DOHH2 (cell line): ENCODE data around the gene ACAD9.
A peak's percentile ranks its signal among the peaks of the same experiment; 100 is the strongest.

Experiments
- H3F3A ChIP-seq: fragments of 200-600 bp; sonication (generic), shearing (Covaris generic); 2 replicates; pipeline ENCODE4 v1.6.0; 2016; ENCODE audit warnings: antibody characterized with exemption, mild to moderate bottlenecking; ENCODE audit not compliant: control insufficient read depth, insufficient read depth
- H3K27ac ChIP-seq: fragments of 200-600 bp; sonication (generic); 2 replicates; pipeline ENCODE4 v1.5.1; 2014; ENCODE audit warnings: low read depth, mild to moderate bottlenecking, low read length, moderate library complexity
- H3K27me3 ChIP-seq: fragments of 200-600 bp; sonication (generic); 2 replicates; pipeline ENCODE4 v1.6.1; 2014; ENCODE audit warnings: mild to moderate bottlenecking, low read length, mixed read lengths; ENCODE audit not compliant: control insufficient read depth
- H3K36me3 ChIP-seq: fragments of 200-600 bp; sonication (generic); 2 replicates; pipeline ENCODE4 v1.6.1; 2014; ENCODE audit warnings: mild to moderate bottlenecking, low read length, moderate library complexity, mixed read lengths; ENCODE audit not compliant: control insufficient read depth
- H3K4me1 ChIP-seq: fragments of 200-600 bp; sonication (generic); 2 replicates; pipeline ENCODE4 v1.6.1; 2014; ENCODE audit warnings: mild to moderate bottlenecking, low read length, mixed read lengths; ENCODE audit not compliant: control insufficient read depth
- H3K4me2 ChIP-seq: fragments of 200-600 bp; sonication (generic); 2 replicates; pipeline ENCODE4 v1.6.0; 2014; ENCODE audit warnings: mild to moderate bottlenecking, low read length, moderate library complexity
- H3K4me3 ChIP-seq: fragments of 200-600 bp; sonication (generic); 2 replicates; pipeline ENCODE4 v1.5.1; 2014; ENCODE audit warnings: mild to moderate bottlenecking, low read length, mixed read lengths
- H3K79me2 ChIP-seq: fragments of 200-600 bp; sonication (generic); 2 replicates; pipeline ENCODE4 v1.6.1; 2014; ENCODE audit warnings: mild to moderate bottlenecking, low read length, mixed read lengths; ENCODE audit not compliant: control insufficient read depth
- H3K9me2 ChIP-seq: fragments of 200-600 bp; sonication (generic); replicated peaks from 2 replicates; pipeline ENCODE4 v1.6.1; 2014; ENCODE audit warnings: mild to moderate bottlenecking, low read length, mixed read lengths; ENCODE audit not compliant: control insufficient read depth
- H3K9me3 ChIP-seq: fragments of 200-600 bp; sonication (generic); 2 replicates; pipeline ENCODE4 v1.6.1; 2014; ENCODE audit warnings: antibody characterized with exemption, low read length, mixed read lengths; ENCODE audit not compliant: control insufficient read depth, insufficient read depth
- H4K20me1 ChIP-seq: fragments of 200-600 bp; sonication (generic); 2 replicates; pipeline ENCODE4 v1.6.0; 2014; ENCODE audit warnings: low read depth, mild to moderate bottlenecking, antibody characterized with exemption, low read length, moderate library complexity; ENCODE audit not compliant: control insufficient read depth, insufficient read depth
- EZH2phosphoT487 ChIP-seq: fragments of 200-600 bp; sonication (generic); IDR thresholded peaks from 2 replicates; pipeline ENCODE4 v1.6.1; 2017; ENCODE audit warnings: borderline replicate concordance, mild to moderate bottlenecking, antibody characterized with exemption, low read length, moderate library complexity, mixed read lengths
- TF ChIP-seq, protein P1 (sequence below): fragments of 200-600 bp; sonication (generic); IDR thresholded peaks from one replicate; pipeline ENCODE4 v1.5.1; 2014; ENCODE audit warnings: antibody characterized with exemption, mild to moderate bottlenecking, low read depth, low read length; ENCODE audit not compliant: poor library complexity, severe bottlenecking

Gene ACAD9

DNA sequence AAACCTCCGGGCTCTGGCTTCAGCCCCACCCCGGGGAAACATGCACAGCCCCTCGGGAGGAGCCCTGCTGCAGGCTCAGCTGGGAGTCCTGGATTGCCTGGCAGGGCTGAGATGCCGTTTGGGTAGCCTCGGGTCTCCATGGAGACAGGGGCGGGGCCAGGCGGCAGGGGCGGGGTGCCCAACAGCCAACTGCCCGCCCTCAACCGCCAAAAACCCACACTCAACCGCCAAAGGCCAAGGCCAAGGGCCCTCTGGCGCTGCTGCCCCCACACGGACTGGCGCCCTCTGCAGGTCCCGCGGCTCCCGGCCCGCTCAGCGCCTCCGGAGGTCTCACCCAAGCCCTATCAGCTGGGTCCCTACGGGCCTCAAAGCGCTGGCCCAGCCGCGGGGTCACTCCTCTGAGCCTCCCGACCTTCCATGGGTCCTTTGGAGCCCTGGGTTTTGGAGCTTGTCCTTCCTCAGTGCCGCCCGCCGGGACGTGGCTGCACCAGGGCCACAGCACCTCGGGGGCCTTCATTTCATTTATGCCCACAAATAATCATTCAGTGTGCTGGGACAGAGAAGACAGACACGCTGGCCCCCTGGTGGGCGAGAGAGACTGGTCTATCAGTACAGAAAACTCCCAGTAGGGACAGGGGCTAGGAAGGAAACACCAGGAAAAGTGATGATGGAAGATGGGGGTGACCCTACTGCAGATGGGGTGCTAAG, 33.5 kb upstream of the ACAD9 start:
- Histone ChIP-seq H3K9me3 (no peaks in the 10 kb centered on the region), H3K79me2 (no peaks in the 10 kb centered on the region), H3K27ac (no peak overlapping the region), H4K20me1 (no peaks in the 10 kb centered on the region), H3K4me3 (peak overlapping the region; percentile 68), H3F3A (no peaks in the 10 kb centered on the region), H3K4me2 (peak overlapping the region; percentile 85), H3K27me3 (no peaks in the 10 kb centered on the region), H3K36me3 (no peaks in the 10 kb centered on the region), H3K9me2 (no peaks in the 10 kb centered on the region), H3K4me1 (peaks cover 16% of the 10 kb centered on the region)
- TF ChIP-seq EZH2phosphoT487, result no peak
- TF ChIP-seq, protein P1, sequence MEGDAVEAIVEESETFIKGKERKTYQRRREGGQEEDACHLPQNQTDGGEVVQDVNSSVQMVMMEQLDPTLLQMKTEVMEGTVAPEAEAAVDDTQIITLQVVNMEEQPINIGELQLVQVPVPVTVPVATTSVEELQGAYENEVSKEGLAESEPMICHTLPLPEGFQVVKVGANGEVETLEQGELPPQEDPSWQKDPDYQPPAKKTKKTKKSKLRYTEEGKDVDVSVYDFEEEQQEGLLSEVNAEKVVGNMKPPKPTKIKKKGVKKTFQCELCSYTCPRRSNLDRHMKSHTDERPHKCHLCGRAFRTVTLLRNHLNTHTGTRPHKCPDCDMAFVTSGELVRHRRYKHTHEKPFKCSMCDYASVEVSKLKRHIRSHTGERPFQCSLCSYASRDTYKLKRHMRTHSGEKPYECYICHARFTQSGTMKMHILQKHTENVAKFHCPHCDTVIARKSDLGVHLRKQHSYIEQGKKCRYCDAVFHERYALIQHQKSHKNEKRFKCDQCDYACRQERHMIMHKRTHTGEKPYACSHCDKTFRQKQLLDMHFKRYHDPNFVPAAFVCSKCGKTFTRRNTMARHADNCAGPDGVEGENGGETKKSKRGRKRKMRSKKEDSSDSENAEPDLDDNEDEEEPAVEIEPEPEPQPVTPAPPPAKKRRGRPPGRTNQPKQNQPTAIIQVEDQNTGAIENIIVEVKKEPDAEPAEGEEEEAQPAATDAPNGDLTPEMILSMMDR, result peak; percentile 91

DNA sequence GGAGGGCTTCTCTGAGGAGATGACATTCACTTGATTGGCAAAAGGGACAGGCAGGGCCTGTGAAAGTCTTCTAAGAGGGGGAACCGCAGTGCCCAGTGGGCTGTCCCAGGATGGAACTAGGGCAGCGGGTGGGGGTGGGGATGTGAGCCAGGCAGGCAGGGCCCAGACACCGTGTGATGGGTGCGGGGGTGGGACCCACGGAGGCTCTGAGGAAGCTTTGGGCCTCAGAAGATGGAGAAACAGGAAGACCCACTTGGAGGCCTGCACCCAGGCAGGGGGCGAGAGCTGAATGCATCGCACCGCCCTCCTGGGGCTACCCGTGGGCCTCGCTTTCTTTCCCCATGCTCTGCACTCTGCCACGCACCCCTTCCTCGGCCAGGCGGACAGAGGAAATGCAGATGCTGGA, 32.9 kb upstream of the ACAD9 start:
- Histone ChIP-seq H3K36me3 (no peaks in the 10 kb centered on the region), H3K4me2 (peak overlapping the region; percentile 85), H3K27ac (no peak overlapping the region), H3F3A (no peaks in the 10 kb centered on the region), H3K4me1 (peaks cover 16% of the 10 kb centered on the region), H3K9me2 (no peaks in the 10 kb centered on the region), H3K79me2 (no peaks in the 10 kb centered on the region), H3K27me3 (no peaks in the 10 kb centered on the region), H3K9me3 (no peaks in the 10 kb centered on the region), H3K4me3 (peak overlapping the region; percentile 68), H4K20me1 (no peaks in the 10 kb centered on the region)
- TF ChIP-seq, protein P1, result no peak
- no peak for TF ChIP-seq EZH2phosphoT487

DNA sequence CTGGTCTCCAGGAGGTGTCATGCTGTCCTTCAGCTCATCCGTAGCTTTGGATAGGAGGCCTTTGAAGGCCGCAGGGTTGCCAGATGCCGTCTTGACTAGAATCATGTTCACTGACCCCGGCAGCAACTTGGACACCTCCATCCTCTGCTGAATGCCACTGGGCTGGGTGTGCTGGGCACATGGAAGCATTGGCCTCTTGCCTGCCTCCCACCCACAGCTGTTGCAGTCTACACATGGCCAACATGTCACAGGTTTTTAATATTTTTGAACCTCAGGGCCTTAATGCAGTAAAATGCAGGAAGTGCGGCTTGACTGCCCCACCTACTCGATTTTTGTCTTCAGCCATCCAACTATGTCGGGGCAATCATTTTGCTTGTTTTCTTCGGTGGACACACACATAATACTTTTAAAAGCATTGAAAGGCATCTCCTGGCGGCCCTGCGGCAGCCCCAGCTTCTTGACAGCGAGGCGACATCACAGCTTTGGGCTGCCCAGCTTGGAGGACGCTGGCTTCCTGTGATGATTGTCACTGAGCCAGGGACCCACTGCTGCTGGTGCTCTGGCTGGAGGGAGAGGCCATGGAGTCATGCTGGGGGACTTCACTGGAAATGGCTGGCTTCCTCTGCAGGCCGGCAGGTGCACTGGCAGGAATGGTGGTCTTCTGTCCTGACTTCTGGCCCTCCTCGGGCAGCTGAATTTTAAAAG, 31.6 kb upstream of the ACAD9 start:
- no peaks in the 10 kb centered on the region for H4K20me1 ChIP-seq
- no peaks in the 10 kb centered on the region for H3K9me3 ChIP-seq
- H3F3A ChIP-seq, result no peaks in the 10 kb centered on the region
- no peak overlapping the region for H3K4me3 ChIP-seq
- H3K9me2 ChIP-seq, result no peaks in the 10 kb centered on the region
- H3K4me1 ChIP-seq, result peaks cover 16% of the 10 kb centered on the region
- H3K27me3 ChIP-seq, result no peaks in the 10 kb centered on the region
- no peak overlapping the region for H3K27ac ChIP-seq
- TF ChIP-seq, protein P1, result no peak
- no peak for TF ChIP-seq EZH2phosphoT487
- no peak overlapping the region for H3K4me2 ChIP-seq
- no peaks in the 10 kb centered on the region for H3K36me3 ChIP-seq
- H3K79me2 ChIP-seq, result no peaks in the 10 kb centered on the region
